ENCODE data around the gene LMO2. TPM values are rescaled to one million over a fixed set of nuclear protein-coding genes. Genes with fewer than 3 reads are reported as not detected.
"Not testable (repeated sequence)": the region's sequence is repeated elsewhere in the genome, so short reads cannot be mapped to it uniquely, and the experiment has no call there.

LMO2 gene
- total and polyA plus RNA-seq, 3 experiments from 2014 or later = 0.13 to 0.53 TPM; not detected in 1

DNA sequence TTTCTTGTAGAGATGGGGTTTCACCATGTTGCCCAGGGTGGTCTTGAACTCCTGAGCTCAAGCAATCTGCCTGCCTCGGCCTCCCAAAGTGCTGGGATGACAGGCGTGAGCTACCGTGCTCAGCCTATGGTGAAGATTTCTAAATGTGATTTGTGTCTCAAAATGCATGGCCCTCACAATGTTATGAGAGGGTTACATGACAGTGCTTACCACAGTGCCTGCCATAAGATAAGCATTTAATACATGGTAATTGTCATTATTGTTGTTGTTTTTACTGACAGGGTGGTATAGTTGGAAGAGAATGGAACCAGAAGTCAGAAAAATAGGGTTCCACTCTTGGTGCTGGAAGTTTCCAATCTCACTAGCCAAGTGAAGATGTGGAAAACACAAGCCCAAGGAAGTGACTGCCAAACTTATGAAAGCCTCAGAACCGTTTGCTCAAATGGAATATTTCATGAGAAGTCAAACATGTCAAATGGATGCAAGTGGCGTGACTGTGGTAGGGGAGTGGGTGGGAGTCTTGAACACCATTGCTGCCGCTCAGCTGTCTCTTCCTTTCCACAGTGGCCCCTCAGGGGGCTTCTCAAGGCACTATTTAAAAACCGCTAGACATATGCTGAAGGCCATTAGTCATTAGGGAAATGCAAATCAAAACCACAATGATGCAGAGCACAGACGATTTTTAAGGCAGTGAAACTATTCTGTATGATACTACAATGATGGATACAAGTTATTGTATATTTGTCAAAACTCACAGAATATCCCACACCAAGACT is 29.1 kb upstream of the LMO2 start:
- H3K27me3 Mint-ChIP-seq = peaks cover 23 to 48% of the 10 kb centered on the region in 2 donors
- ChIA-PET POLR2A (no interaction called here), CTCF (no interaction called here)
- H3K4me1 Mint-ChIP-seq = no peaks in the 10 kb centered on the region
- no peak for DNase-seq
- H3K9me3 ChIP-seq (ENCODE audit: low read length) = no peaks in the 10 kb centered on the region
- no peak overlapping the region for H3K27ac ChIP-seq (ENCODE audit: low read depth, low read length)
- no peaks in the 10 kb centered on the region for H3K4me1 ChIP-seq (ENCODE audit: insufficient read depth, low read length)
- H3K4me3 Mint-ChIP-seq = no peak overlapping the region
- H3K27me3 ChIP-seq (ENCODE audit: insufficient read depth, low read length, poor library complexity, severe bottlenecking) = no peaks in the 10 kb centered on the region
- peaks cover 0 to 3% (median 2%) of the 10 kb centered on the region in 5 donors for H3K9me3 Mint-ChIP-seq
- H3K36me3 Mint-ChIP-seq = no peaks in the 10 kb centered on the region
- H3K27ac Mint-ChIP-seq = no peak overlapping the region
- H3K4me3 ChIP-seq (ENCODE audit: low read length) = no peak overlapping the region
- H3K36me3 ChIP-seq (ENCODE audit: insufficient read depth, low read length) = no peaks in the 10 kb centered on the region

GRCh38 chr11:33919645-33920044 is 27.8 kb upstream of the LMO2 start:
- Mint-ChIP-seq H3K4me3 (no peak overlapping the region), H3K9me3 (peaks cover 0 to 3% (median 2%) of the 10 kb centered on the region in 5 donors), H3K36me3 (no peaks in the 10 kb centered on the region), H3K4me1 (no peaks in the 10 kb centered on the region), H3K27ac (no peak overlapping the region), H3K27me3 (peaks cover 21 to 51% of the 10 kb centered on the region in 2 donors)
- no peaks in the 10 kb centered on the region for H3K36me3 ChIP-seq (ENCODE audit: insufficient read depth, low read length)
- no peaks in the 10 kb centered on the region for H3K9me3 ChIP-seq (ENCODE audit: low read length)
- ChIA-PET POLR2A (no interaction called here), CTCF (no interaction called here)
- no peak overlapping the region for H3K4me3 ChIP-seq (ENCODE audit: low read length)
- H3K27me3 ChIP-seq (ENCODE audit: insufficient read depth, low read length, poor library complexity, severe bottlenecking) = no peaks in the 10 kb centered on the region
- no peak overlapping the region for H3K27ac ChIP-seq (ENCODE audit: low read depth, low read length)
- no peaks in the 10 kb centered on the region for H3K4me1 ChIP-seq (ENCODE audit: insufficient read depth, low read length)
- DNase-seq = no peak

GRCh38 chr11:33917402-33917801 is 25.5 kb upstream of the LMO2 start:
- H3K9me3 ChIP-seq (ENCODE audit: low read length); H3K4me1 Mint-ChIP-seq; H3K27ac Mint-ChIP-seq; H3K27ac ChIP-seq (ENCODE audit: low read depth, low read length); POLR2A ChIA-PET; CTCF ChIA-PET; H3K27me3 ChIP-seq (ENCODE audit: insufficient read depth, low read length, poor library complexity, severe bottlenecking); H3K4me3 Mint-ChIP-seq; H3K4me1 ChIP-seq (ENCODE audit: insufficient read depth, low read length); DNase-seq; H3K36me3 ChIP-seq (ENCODE audit: insufficient read depth, low read length); H3K36me3 Mint-ChIP-seq; H3K4me3 ChIP-seq (ENCODE audit: low read length); H3K9me3 Mint-ChIP-seq: not testable (repeated sequence)
- H3K27me3 Mint-ChIP-seq = peaks cover 24 to 43% of the 10 kb centered on the region in 2 donors

DNA sequence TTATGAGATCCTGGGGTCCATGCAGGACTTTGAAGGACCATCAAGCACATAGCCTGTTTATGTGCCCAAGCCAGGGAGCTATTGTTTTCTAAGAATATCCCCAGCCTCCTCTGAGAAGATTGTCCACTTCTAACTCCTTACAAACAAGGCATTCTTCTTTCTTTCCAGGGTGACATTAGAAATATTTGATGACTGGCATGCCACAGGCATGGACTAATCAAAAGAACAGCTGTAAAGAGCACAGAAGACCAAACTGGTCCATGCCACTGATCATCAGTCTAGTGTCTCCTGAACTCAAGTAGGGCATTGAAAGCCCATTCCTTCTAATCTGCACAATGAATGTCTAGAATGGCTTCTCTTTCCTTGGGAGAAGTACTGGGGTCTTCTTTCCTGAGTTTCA is 24.9 kb upstream of the LMO2 start:
- Histone ChIP-seq H3K4me1 (ENCODE audit: insufficient read depth, low read length) (no peaks in the 10 kb centered on the region), H3K27me3 (ENCODE audit: insufficient read depth, low read length, poor library complexity, severe bottlenecking) (no peaks in the 10 kb centered on the region), H3K4me3 (ENCODE audit: low read length) (no peak overlapping the region), H3K9me3 (ENCODE audit: low read length) (no peaks in the 10 kb centered on the region), H3K27ac (ENCODE audit: low read depth, low read length) (no peak overlapping the region), H3K36me3 (ENCODE audit: insufficient read depth, low read length) (no peaks in the 10 kb centered on the region)
- Mint-ChIP-seq H3K27ac (no peak overlapping the region), H3K27me3 (peaks cover 24 to 45% of the 10 kb centered on the region in 2 donors), H3K4me3 (no peak overlapping the region), H3K9me3 (peaks cover 3 to 9% (median 5%) of the 10 kb centered on the region in 5 donors), H3K36me3 (no peaks in the 10 kb centered on the region), H3K4me1 (no peaks in the 10 kb centered on the region)
- ChIA-PET CTCF (no interaction called here), POLR2A (no interaction called here)
- DNase-seq = no peak

DNA sequence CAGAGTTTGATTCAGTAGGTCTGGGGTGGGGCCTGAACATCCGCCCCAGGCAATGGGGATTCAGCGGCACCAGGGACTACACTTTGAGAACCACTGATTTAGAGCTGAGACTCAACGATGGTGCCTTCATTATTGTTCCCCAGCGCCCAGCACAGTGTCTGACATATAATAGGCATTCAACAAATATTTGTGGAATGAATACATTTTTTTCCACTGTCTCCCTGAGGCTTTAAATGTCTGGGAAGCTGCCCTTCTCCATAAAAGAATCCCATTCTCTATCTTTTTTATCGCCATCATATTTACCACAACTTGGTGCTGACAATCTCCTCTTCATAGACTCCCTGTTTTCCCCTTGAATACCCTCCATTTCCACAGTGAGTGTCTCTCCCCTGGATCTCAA is 23.6 kb upstream of the LMO2 start:
- Mint-ChIP-seq H3K4me3 (no peak overlapping the region), H3K4me1 (no peaks in the 10 kb centered on the region), H3K27ac (no peak overlapping the region), H3K36me3 (no peaks in the 10 kb centered on the region), H3K9me3 (peaks cover 3 to 9% (median 5%) of the 10 kb centered on the region in 5 donors), H3K27me3 (peaks cover 19 to 38% of the 10 kb centered on the region in 2 donors)
- Histone ChIP-seq H3K36me3 (ENCODE audit: insufficient read depth, low read length) (no peaks in the 10 kb centered on the region), H3K9me3 (ENCODE audit: low read length) (no peaks in the 10 kb centered on the region), H3K27me3 (ENCODE audit: insufficient read depth, low read length, poor library complexity, severe bottlenecking) (no peaks in the 10 kb centered on the region), H3K4me3 (ENCODE audit: low read length) (no peak overlapping the region), H3K27ac (ENCODE audit: low read depth, low read length) (no peak overlapping the region), H3K4me1 (ENCODE audit: insufficient read depth, low read length) (no peaks in the 10 kb centered on the region)
- DNase-seq = no peak
- ChIA-PET CTCF (no interaction called here), POLR2A (no interaction called here)

GRCh38 chr11:33913991-33914390 is 22.1 kb upstream of the LMO2 start:
- Histone ChIP-seq H3K4me1 (ENCODE audit: insufficient read depth, low read length) (no peaks in the 10 kb centered on the region), H3K9me3 (ENCODE audit: low read length) (no peaks in the 10 kb centered on the region), H3K27me3 (ENCODE audit: insufficient read depth, low read length, poor library complexity, severe bottlenecking) (no peaks in the 10 kb centered on the region), H3K36me3 (ENCODE audit: insufficient read depth, low read length) (no peaks in the 10 kb centered on the region), H3K4me3 (ENCODE audit: low read length) (no peak overlapping the region), H3K27ac (ENCODE audit: low read depth, low read length) (no peak overlapping the region)
- H3K36me3 Mint-ChIP-seq = no peaks in the 10 kb centered on the region
- H3K27me3 Mint-ChIP-seq = peaks cover 13 to 38% of the 10 kb centered on the region in 2 donors
- DNase-seq = no peak
- CTCF ChIA-PET = no interaction called here
- POLR2A ChIA-PET = no interaction called here
- H3K9me3 Mint-ChIP-seq = peaks cover 3 to 9% (median 5%) of the 10 kb centered on the region in 5 donors
- H3K27ac Mint-ChIP-seq = no peak overlapping the region
- no peak overlapping the region for H3K4me3 Mint-ChIP-seq
- no peaks in the 10 kb centered on the region for H3K4me1 Mint-ChIP-seq

DNA sequence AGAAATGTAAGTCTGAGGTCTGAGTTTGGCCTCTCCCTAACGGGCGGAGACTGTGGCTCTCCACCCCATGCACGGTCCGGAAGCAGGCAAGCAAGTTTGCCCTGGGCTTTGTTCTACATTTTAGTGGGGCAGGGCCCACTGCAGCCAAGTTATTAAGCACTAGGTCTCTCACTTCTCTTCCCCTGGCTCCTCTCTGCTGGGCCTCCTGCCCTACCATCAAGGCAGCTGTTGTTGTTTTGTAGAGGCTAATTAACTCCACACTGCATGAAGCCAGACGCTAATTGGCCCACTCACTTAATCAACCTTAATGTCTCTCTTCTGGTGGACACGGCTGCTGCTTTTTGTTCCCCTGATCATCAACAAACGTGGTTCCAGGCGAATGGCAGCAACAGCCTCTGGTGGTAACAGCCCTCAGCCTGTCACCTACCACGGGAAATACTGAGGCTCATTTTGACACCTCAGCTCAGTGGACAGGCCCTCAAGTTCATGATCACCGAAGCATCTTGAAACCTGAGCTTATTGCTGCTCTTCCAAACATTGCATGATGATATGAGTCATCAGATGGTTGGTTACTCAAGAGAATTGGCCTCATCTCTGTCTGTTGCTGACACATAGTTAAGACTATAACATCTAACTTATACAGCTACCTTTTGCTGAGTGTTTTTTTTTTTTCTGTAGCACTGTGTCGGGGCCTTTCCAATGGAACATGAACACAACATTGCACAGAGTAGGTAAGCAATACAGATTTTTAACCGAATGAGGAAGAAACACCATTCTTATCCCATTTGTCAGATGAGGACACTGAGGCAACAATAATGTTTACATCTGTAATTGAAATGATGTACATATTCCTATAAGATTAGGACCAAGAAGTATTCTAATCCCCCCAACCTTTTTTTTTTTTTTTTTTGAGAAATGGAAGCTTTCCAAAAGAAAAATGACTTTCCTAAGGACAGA is 20.8 kb upstream of the LMO2 start:
- Mint-ChIP-seq H3K27ac (no peak overlapping the region), H3K4me1 (no peaks in the 10 kb centered on the region), H3K36me3 (no peaks in the 10 kb centered on the region), H3K4me3 (no peak overlapping the region), H3K27me3 (peaks cover 14 to 40% of the 10 kb centered on the region in 2 donors), H3K9me3 (peaks cover 3 to 9% (median 5%) of the 10 kb centered on the region in 5 donors)
- POLR2A ChIA-PET = no interaction called here
- CTCF ChIA-PET = no interaction called here
- H3K4me1 ChIP-seq (ENCODE audit: insufficient read depth, low read length) = no peaks in the 10 kb centered on the region
- H3K9me3 ChIP-seq (ENCODE audit: low read length) = no peaks in the 10 kb centered on the region
- DNase-seq = no peak
- H3K36me3 ChIP-seq (ENCODE audit: insufficient read depth, low read length) = no peaks in the 10 kb centered on the region
- H3K27ac ChIP-seq (ENCODE audit: low read depth, low read length) = peak overlapping the region; percentile 28
- no peaks in the 10 kb centered on the region for H3K27me3 ChIP-seq (ENCODE audit: insufficient read depth, low read length, poor library complexity, severe bottlenecking)
- no peak overlapping the region for H3K4me3 ChIP-seq (ENCODE audit: low read length)

DNA sequence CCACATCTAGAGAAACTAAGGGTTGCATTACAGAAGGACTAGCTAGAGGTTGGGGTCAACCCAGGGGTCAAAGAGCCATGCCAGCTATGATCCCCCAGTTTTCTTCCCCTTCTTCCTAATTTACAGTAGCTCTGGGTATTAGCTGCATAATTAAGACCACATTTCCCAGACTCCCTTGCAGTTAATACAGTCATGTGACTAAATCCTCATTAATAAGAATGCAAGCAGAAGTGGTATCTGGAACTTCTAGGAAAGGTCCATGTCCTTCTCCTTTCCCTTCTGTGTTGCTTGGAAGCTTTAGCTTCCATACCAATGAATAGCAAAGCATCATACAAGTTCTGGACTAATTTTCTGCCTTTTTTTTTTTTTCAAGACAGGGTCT is 19.1 kb upstream of the LMO2 start:
- DNase-seq = no peak
- H3K36me3 ChIP-seq (ENCODE audit: insufficient read depth, low read length) = no peaks in the 10 kb centered on the region
- H3K27me3 ChIP-seq (ENCODE audit: insufficient read depth, low read length, poor library complexity, severe bottlenecking) = no peaks in the 10 kb centered on the region
- POLR2A ChIA-PET = no interaction called here
- no peaks in the 10 kb centered on the region for H3K9me3 ChIP-seq (ENCODE audit: low read length)
- H3K27ac ChIP-seq (ENCODE audit: low read depth, low read length) = no peak overlapping the region
- Mint-ChIP-seq H3K27me3 (peaks cover 19 to 49% of the 10 kb centered on the region in 2 donors), H3K36me3 (no peaks in the 10 kb centered on the region), H3K4me3 (no peak overlapping the region), H3K4me1 (no peaks in the 10 kb centered on the region), H3K9me3 (peaks cover 2 to 6% (median 3%) of the 10 kb centered on the region in 5 donors), H3K27ac (no peak overlapping the region)
- H3K4me1 ChIP-seq (ENCODE audit: insufficient read depth, low read length) = no peaks in the 10 kb centered on the region
- CTCF ChIA-PET = no interaction called here
- H3K4me3 ChIP-seq (ENCODE audit: low read length) = no peak overlapping the region

Measured in CD8-positive, alpha-beta memory T cell (primary cell).